Psoas muscle (tissue), 8 donors: ENCODE measurements around the gene EFCAB11. TPM values are rescaled to one million over a fixed set of nuclear protein-coding genes. Genes with fewer than 3 reads are reported as not detected.

ENCODE experiments used
- ATAC-seq, 4 donors: fragments of 200-7000 bp; cut with Tn5 transposase; one replicate each; pipeline ENCODE4 v1.9.1; 2020; ENCODE audit warnings: moderate library complexity in 3 of 4, mild to moderate bottlenecking in 2 of 4
- DNase-seq, 2 donors: peaks; one replicate each; pipeline ENCODE4 v3.0.0-alpha.2; 2020
- H3K27ac ChIP-seq: fragments of 200-600 bp; one replicate; pipeline ENCODE4 v1.8.0; 2022
- H3K27me3 ChIP-seq, 3 donors: fragments of 200-600 bp in 1 of 3; one replicate each; pipeline versions ENCODE4 v1.6.1 to v1.8.0; 2013 to 2022; ENCODE audit warnings: low read length in 2 of 3, mild to moderate bottlenecking in 2 of 3, moderate library complexity in 1 of 3; ENCODE audit not compliant: insufficient read depth in 3 of 3
- H3K36me3 ChIP-seq, 2 donors: fragments of 200-600 bp in 1 of 2; one replicate each; pipeline versions ENCODE4 v1.6.1 to v1.8.0; 2013 to 2022; ENCODE audit warnings: low read depth in 1 of 2, mild to moderate bottlenecking in 1 of 2, moderate library complexity in 1 of 2; ENCODE audit not compliant: insufficient read depth in 1 of 2
- H3K4me1 ChIP-seq: fragments of 200-600 bp; one replicate; pipeline ENCODE4 v1.8.0; 2022
- H3K4me3 ChIP-seq: fragments of 200-600 bp; one replicate; pipeline ENCODE4 v1.8.0; 2022; ENCODE audit warnings: mild to moderate bottlenecking
- H3K9me3 ChIP-seq: fragments of 200-600 bp; one replicate; pipeline ENCODE4 v1.8.0; 2022
- WGBS, 3 donors: extraction: QIAGEN DNeasy Blood & Tissue Kit; methylation state at CpG; one replicate each; pipeline versions ENCODE4 v1.1.6 to v1.1.7; 2013; 5-methylcytosine and 5-hydroxymethylcytosine counted together
- intact Hi-C, 2 donors: fragments of 100-400 bp; cut with DNase I; formaldehyde crosslinking; loops; one replicate each; pipeline versions ENCODE4 v1.11.0 to v1.14.2; 2022
- polyA plus RNA-seq, 3 donors: library from polyadenylated mRNA; stranded (reverse); fragments of 200-250 nt; gene quantifications; one replicate each; pipeline ENCODE4 v1.2.3, GENCODE V29; 2013
- total RNA-seq, 4 donors: library from RNA; stranded (reverse); fragmentation: NEBNext Ultra II Directional in 2 of 4; extraction: Animal tissue kit (Norgen Biotek cat#: 25700) in 2 of 4; gene quantifications; one replicate each; pipeline versions ENCODE4 v1.2.1 to v1.2.4, GENCODE V29; 2021 to 2023
- TF ChIP-seq, protein P1 (sequence below): fragments of 200-600 bp; IDR thresholded peaks from one replicate; pipeline ENCODE4 v1.8.0; 2022; ENCODE audit warnings: antibody characterized with exemption
- donor health status: healthy with polysubstance abuse.
- donor health status: DM: no; HTN: no; CAD: no; lungs with moderate emphysema.
- donor health status: Bipolar disorder and iron deficiency.
- donor health status: healthy.
- donor health status: DM: yes; HTN: yes; CAD: no.
- donor health status: DM: no; HTN: no; CAD: no.
- donor health status: DM: no; HTN: no; CAD: no.
- donor health status: DM: yes; HTN: yes; CAD: no.

Gene EFCAB11
- total and polyA plus RNA-seq, 7 donors = 0.59 to 5.3 (median 2.4) TPM

DNA sequence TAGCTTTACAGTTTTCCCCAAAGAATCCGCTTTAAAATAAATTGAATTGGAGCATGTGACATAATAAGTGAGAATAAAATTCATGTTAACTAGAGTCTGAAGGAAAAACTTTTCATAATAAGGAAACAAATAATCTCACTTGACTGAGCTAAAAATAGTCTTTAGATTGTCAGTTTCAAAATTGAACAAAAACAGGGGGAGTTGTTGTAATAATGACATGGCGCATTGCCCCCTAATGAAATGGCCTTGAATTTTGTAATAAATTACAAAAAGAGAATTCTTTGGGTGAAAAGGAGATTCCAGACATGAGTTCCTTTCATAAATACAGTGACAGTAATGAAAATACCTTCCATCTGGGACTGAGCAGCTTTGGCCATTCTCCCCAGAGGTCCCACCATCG is 178.6 kb downstream of the EFCAB11 start:
- Histone ChIP-seq H3K9me3 (no peaks in the 10 kb centered on the region), H3K27ac (no peak overlapping the region), H3K36me3 (no peaks in the 10 kb centered on the region), H3K4me1 (peaks cover 10% of the 10 kb centered on the region), H3K4me3 (no peak overlapping the region), H3K27me3 (no peaks in the 10 kb centered on the region)
- TF ChIP-seq, protein P1, sequence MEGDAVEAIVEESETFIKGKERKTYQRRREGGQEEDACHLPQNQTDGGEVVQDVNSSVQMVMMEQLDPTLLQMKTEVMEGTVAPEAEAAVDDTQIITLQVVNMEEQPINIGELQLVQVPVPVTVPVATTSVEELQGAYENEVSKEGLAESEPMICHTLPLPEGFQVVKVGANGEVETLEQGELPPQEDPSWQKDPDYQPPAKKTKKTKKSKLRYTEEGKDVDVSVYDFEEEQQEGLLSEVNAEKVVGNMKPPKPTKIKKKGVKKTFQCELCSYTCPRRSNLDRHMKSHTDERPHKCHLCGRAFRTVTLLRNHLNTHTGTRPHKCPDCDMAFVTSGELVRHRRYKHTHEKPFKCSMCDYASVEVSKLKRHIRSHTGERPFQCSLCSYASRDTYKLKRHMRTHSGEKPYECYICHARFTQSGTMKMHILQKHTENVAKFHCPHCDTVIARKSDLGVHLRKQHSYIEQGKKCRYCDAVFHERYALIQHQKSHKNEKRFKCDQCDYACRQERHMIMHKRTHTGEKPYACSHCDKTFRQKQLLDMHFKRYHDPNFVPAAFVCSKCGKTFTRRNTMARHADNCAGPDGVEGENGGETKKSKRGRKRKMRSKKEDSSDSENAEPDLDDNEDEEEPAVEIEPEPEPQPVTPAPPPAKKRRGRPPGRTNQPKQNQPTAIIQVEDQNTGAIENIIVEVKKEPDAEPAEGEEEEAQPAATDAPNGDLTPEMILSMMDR = no peak
- intact Hi-C loops = no loop called here
- ATAC-seq (no peak), DNase-seq (no peak)
- 79 to 88% (median 82%) methylated on average over 3 of the region's 3 CpGs for WGBS, 3 donors

DNA sequence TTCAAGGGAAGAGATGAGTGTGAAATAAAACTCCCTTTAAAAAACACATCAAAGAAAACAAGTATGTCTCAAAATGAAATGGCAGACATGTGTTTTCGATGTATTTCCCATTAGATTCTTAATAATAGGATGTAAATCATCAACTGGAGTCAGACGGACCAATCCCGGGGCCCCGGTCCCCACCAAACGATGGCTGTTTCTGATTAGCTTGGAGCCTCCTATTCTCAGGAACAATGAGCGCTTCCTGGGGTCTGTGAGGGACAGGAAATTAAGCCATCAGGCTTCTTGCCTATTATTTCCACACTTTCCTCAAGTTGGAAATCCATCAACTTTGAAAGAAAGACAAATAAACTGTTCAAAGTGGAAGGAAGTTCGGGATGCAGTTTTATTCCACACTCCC is 179.4 kb downstream of the EFCAB11 start:
- no peak for ATAC-seq
- Histone ChIP-seq H3K27ac (no peak overlapping the region), H3K27me3 (no peaks in the 10 kb centered on the region), H3K9me3 (no peaks in the 10 kb centered on the region), H3K4me1 (peaks cover 10% of the 10 kb centered on the region), H3K36me3 (no peaks in the 10 kb centered on the region), H3K4me3 (no peak overlapping the region)
- TF ChIP-seq, protein P1 = no peak
- 69 to 84% (median 72%) methylated on average over 7 of the region's 7 CpGs for WGBS, 3 donors
- no peak for DNase-seq
- intact Hi-C loops = no loop called here

DNA sequence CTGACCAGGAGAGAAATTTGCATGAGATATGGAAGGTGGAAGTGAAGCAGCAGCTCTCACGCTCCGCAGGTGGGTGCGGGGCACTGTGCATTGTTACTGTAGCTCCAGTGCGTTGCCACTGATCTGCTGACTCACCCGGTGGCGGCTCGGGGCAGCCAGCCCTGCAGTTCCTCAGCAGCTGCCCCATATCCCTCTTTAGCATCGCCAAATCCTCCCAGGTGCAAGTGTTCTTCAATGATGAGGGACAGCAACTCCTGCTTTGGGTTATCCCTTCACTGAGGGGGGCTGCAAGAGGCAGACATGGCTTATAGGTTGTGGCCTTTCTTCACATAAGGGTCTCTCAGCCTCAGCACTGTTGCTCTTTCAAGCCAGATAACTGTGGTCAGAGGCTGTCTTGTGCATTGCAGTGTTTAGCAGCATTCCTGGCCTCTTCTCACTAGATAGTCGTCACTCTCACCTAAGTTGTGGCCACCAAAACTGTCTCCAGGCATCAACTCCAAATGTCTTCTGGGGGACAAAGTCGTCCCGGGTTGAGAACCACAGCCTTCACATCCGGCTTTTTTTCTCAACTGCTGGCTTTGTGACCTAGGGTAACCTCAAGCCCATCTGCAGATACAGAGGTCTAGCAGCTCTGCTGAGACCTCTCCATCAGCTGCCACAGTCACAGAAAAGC is 180.8 kb downstream of the EFCAB11 start:
- intact Hi-C loops = no loop called here

DNA sequence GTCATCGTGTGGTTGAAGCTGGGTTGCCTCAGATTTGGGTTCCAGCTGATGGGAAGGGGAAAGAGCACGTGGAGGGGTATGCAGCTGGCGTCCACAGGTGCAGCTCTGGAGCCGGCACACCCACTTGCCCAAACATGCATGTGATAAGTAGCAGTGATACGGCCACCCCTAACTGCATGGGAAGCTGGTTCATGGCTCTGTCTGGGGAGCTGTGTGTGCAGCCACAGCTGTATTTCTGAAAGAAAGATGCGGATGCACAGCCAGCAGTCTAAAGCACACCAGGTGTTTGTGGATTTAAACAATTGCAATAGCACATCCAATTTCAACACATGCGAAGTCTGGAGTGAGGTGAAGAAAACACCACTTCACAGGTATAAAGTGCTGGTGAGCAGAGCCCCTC is 181.4 kb downstream of the EFCAB11 start:
- no peak for ATAC-seq
- DNase-seq = no peak
- H3K4me1 ChIP-seq = peaks cover 10% of the 10 kb centered on the region
- TF ChIP-seq, protein P1 = no peak
- no peaks in the 10 kb centered on the region for H3K27me3 ChIP-seq
- intact Hi-C loops = no loop called here
- H3K4me3 ChIP-seq = no peak overlapping the region
- no peaks in the 10 kb centered on the region for H3K36me3 ChIP-seq
- 58 to 79% (median 65%) methylated on average over 7 of the region's 7 CpGs for WGBS, 3 donors
- H3K9me3 ChIP-seq = no peaks in the 10 kb centered on the region
- no peak overlapping the region for H3K27ac ChIP-seq

More for the DNA sequence above, 180.8 kb downstream of the EFCAB11 start:
- no peak overlapping the region for H3K27ac ChIP-seq
- H3K27me3 ChIP-seq = no peaks in the 10 kb centered on the region
- TF ChIP-seq, protein P1 = no peak
- ATAC-seq (peak; percentile 84 to 92 (median 86)), DNase-seq (peak; percentile 58 to 69)
- no peaks in the 10 kb centered on the region for H3K36me3 ChIP-seq
- WGBS, 3 donors = 38 to 46% (median 43%) methylated on average over 12 of the region's 12 CpGs
- peaks cover 10% of the 10 kb centered on the region for H3K4me1 ChIP-seq
- H3K9me3 ChIP-seq = no peaks in the 10 kb centered on the region
- no peak overlapping the region for H3K4me3 ChIP-seq

DNA sequence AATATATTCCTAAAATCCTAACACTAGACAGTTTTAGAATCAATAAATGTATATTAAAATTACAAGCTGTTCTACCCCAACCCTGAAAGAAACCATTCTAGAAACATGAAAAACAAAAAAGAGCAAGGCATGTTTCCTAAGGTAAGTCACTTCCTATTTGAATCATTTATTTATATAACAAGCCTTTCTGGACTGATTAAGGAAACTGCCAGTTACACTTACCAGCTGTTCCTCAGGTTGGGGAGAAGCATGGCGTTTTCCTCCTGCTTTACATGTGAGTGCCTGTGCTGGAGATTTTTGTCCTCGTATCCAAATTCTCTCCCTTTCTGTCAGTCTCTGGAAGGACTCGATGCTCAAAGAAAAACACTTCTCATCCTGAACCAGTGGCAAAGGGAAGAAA is 183.3 kb downstream of the EFCAB11 start:
- Histone ChIP-seq H3K27me3 (no peaks in the 10 kb centered on the region), H3K9me3 (no peaks in the 10 kb centered on the region), H3K27ac (no peak overlapping the region), H3K4me3 (no peak overlapping the region), H3K4me1 (peaks cover 10% of the 10 kb centered on the region), H3K36me3 (no peaks in the 10 kb centered on the region)
- DNase-seq (no peak), ATAC-seq (no peak)
- 43 to 61% (median 49%) methylated on average over 3 of the region's 3 CpGs for WGBS, 3 donors
- TF ChIP-seq, protein P1 = no peak
- intact Hi-C loops = no loop called here
